HepG2 (cell line): Measurements from ENCODE around the gene ELAPOR1.

Experiments
- ARID2 ChIP-seq: sonication (generic); formaldehyde crosslinking; IDR thresholded peaks from 2 replicates; pipeline ENCODE4 v1.8.1; 2022; ENCODE audit warnings: mild to moderate bottlenecking, missing genetic modification reagents, borderline replicate concordance
- HOXA9 ChIP-seq: sonication (generic); formaldehyde crosslinking; IDR thresholded peaks from 2 replicates; pipeline ENCODE4 v1.8.1; 2022; ENCODE audit warnings: missing genetic modification reagents, mild to moderate bottlenecking, moderate library complexity, borderline replicate concordance
- KDM1A ChIP-seq: IDR thresholded peaks from 2 replicates; pipeline ENCODE4 v1.6.1; 2016; ENCODE audit warnings: missing compliant biosample characterization
- KDM4B ChIP-seq: sonication (generic); formaldehyde crosslinking; IDR thresholded peaks from 2 replicates; pipeline ENCODE4 v1.4.0; 2020; ENCODE audit warnings: missing genetic modification reagents
- NFATC3 ChIP-seq: sonication (generic); formaldehyde crosslinking; IDR thresholded peaks from 2 replicates; pipeline ENCODE4 v1.5.1; 2020; ENCODE audit warnings: mild to moderate bottlenecking, missing genetic modification reagents
- PAF1 ChIP-seq: IDR thresholded peaks from 2 replicates; pipeline ENCODE4 v1.6.1; 2016; ENCODE audit warnings: missing genetic modification reagents, missing compliant biosample characterization
- POLR2AphosphoS2 ChIP-seq: IDR thresholded peaks from 2 replicates; pipeline ENCODE4 v1.6.1; 2011; ENCODE audit warnings: low read depth, low read length, improper control_type of control experiment
- YEATS2 ChIP-seq: sonication (generic); formaldehyde crosslinking; IDR thresholded peaks from 2 replicates; pipeline ENCODE4 v1.4.0; 2020; ENCODE audit warnings: missing genetic modification reagents, borderline replicate concordance
- YY1 ChIP-seq: IDR thresholded peaks from 2 replicates; pipeline ENCODE4 v1.6.1; 2011; ENCODE audit warnings: low read length, low read depth, moderate library complexity, mild to moderate bottlenecking; ENCODE audit not compliant: insufficient read depth, insufficient replicate concordance
- ZNF329 ChIP-seq: sonication (generic); formaldehyde crosslinking; IDR thresholded peaks from 2 replicates; pipeline ENCODE4 v1.9.0; 2021; ENCODE audit warnings: low read depth, mild to moderate bottlenecking, missing genetic modification reagents
- ZNF644 ChIP-seq: IDR thresholded peaks from 2 replicates; pipeline ENCODE4 v1.6.1; 2016; ENCODE audit warnings: low read depth
- TF ChIP-seq, protein P1 (sequence below): sonication (generic); formaldehyde crosslinking; IDR thresholded peaks from 2 replicates; pipeline ENCODE4 v1.5.0; 2020; ENCODE audit warnings: mild to moderate bottlenecking, missing genetic modification reagents, moderate library complexity
- TF ChIP-seq, protein P2 (sequence below): sonication (generic); formaldehyde crosslinking; IDR thresholded peaks from 2 replicates; pipeline ENCODE4 v1.4.0; 2020; ENCODE audit warnings: missing genetic modification reagents, borderline replicate concordance
- TF ChIP-seq, protein P3 (sequence below): sonication (generic); formaldehyde crosslinking; IDR thresholded peaks from 2 replicates; pipeline ENCODE4 v1.4.0; 2020; ENCODE audit warnings: missing genetic modification reagents

DNA sequence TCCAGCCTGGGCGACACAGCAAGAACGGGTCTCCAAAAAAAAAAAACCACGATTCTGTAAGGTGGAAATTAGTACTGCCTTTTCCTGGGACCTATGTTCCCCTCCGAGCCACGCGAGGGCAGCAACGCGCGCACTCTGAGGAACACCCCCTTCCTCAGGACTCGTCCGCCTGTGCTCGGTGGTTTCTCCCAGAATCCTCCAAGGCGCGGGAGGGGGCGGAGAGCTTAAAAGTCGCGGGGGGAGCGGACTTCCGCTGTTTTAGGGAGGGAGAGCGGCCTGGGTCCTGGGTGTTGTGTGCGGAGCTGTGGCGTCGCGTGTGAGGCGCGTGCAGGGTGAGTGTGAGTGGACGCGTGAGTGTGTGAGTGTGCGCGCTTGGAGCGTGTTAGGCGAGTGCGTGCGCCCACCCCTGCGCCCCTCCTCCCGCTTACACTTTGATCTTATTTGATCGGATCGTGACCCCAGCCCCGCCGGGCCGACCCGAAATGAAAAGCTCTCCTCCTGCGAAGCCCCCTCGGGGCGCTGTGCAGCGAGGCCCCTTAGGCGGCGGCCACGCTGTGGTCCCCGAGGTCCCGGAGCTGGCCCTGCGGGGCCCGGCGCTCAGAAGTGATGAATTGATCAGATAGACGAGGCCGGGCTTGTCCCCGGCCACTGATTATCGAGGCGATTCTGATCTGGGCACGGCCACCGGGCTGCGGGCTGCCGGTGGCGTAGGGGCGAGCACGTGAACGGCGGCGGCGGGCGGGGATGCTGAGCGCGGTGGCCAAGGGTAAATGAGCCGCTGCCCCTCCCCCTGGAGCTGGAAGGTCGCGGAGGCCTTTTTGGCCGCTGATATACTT is 13.8 kb upstream of the ELAPOR1 start:
- no peak for TF ChIP-seq HOXA9 (CRISPR knock-in tag)
- TF ChIP-seq ZNF644 (CRISPR knock-in tag) = 0 out of 2 replicates have a peak, but pooled peaks have one; percentile 18
- peak; percentile 72 for TF ChIP-seq YY1
- peak; percentile 14; the same call in 1 of the 2 replicates for TF ChIP-seq KDM1A
- no peak; the same call in 1 of the 2 replicates for TF ChIP-seq ZNF329
- TF ChIP-seq, protein P1, sequence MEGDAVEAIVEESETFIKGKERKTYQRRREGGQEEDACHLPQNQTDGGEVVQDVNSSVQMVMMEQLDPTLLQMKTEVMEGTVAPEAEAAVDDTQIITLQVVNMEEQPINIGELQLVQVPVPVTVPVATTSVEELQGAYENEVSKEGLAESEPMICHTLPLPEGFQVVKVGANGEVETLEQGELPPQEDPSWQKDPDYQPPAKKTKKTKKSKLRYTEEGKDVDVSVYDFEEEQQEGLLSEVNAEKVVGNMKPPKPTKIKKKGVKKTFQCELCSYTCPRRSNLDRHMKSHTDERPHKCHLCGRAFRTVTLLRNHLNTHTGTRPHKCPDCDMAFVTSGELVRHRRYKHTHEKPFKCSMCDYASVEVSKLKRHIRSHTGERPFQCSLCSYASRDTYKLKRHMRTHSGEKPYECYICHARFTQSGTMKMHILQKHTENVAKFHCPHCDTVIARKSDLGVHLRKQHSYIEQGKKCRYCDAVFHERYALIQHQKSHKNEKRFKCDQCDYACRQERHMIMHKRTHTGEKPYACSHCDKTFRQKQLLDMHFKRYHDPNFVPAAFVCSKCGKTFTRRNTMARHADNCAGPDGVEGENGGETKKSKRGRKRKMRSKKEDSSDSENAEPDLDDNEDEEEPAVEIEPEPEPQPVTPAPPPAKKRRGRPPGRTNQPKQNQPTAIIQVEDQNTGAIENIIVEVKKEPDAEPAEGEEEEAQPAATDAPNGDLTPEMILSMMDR = peak; percentile 96
- TF ChIP-seq ARID2 (CRISPR knock-in tag) = peak; percentile 72
- TF ChIP-seq PAF1 = no peak
- peak; percentile 64 for TF ChIP-seq NFATC3 (CRISPR knock-in tag)
- peak; percentile 85 for TF ChIP-seq POLR2AphosphoS2
- TF ChIP-seq, protein P2, sequence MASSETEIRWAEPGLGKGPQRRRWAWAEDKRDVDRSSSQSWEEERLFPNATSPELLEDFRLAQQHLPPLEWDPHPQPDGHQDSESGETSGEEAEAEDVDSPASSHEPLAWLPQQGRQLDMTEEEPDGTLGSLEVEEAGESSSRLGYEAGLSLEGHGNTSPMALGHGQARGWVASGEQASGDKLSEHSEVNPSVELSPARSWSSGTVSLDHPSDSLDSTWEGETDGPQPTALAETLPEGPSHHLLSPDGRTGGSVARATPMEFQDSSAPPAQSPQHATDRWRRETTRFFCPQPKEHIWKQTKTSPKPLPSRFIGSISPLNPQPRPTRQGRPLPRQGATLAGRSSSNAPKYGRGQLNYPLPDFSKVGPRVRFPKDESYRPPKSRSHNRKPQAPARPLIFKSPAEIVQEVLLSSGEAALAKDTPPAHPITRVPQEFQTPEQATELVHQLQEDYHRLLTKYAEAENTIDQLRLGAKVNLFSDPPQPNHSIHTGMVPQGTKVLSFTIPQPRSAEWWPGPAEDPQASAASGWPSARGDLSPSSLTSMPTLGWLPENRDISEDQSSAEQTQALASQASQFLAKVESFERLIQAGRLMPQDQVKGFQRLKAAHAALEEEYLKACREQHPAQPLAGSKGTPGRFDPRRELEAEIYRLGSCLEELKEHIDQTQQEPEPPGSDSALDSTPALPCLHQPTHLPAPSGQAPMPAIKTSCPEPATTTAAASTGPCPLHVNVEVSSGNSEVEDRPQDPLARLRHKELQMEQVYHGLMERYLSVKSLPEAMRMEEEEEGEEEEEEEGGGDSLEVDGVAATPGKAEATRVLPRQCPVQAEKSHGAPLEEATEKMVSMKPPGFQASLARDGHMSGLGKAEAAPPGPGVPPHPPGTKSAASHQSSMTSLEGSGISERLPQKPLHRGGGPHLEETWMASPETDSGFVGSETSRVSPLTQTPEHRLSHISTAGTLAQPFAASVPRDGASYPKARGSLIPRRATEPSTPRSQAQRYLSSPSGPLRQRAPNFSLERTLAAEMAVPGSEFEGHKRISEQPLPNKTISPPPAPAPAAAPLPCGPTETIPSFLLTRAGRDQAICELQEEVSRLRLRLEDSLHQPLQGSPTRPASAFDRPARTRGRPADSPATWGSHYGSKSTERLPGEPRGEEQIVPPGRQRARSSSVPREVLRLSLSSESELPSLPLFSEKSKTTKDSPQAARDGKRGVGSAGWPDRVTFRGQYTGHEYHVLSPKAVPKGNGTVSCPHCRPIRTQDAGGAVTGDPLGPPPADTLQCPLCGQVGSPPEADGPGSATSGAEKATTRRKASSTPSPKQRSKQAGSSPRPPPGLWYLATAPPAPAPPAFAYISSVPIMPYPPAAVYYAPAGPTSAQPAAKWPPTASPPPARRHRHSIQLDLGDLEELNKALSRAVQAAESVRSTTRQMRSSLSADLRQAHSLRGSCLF (CRISPR knock-in tag) = no peak
- TF ChIP-seq KDM4B (CRISPR knock-in tag) = peak; percentile 87
- TF ChIP-seq YEATS2 (CRISPR knock-in tag) = peak; percentile 96; the same call in 1 of the 2 replicates
- TF ChIP-seq, protein P3, sequence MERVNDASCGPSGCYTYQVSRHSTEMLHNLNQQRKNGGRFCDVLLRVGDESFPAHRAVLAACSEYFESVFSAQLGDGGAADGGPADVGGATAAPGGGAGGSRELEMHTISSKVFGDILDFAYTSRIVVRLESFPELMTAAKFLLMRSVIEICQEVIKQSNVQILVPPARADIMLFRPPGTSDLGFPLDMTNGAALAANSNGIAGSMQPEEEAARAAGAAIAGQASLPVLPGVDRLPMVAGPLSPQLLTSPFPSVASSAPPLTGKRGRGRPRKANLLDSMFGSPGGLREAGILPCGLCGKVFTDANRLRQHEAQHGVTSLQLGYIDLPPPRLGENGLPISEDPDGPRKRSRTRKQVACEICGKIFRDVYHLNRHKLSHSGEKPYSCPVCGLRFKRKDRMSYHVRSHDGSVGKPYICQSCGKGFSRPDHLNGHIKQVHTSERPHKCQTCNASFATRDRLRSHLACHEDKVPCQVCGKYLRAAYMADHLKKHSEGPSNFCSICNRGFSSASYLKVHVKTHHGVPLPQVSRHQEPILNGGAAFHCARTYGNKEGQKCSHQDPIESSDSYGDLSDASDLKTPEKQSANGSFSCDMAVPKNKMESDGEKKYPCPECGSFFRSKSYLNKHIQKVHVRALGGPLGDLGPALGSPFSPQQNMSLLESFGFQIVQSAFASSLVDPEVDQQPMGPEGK (CRISPR knock-in tag) = peak; percentile 98
